SW 1271 (cell line): ENCODE results near the gene NOX4.
"Not testable (repeated sequence)": the region's sequence is repeated elsewhere in the genome, so short reads cannot be mapped to it uniquely, and the experiment has no call there.

Experiments used
- DNase-seq, 2 experiments: peaks; one replicate each; lab custom pipeline; 2025; lab: John Stamatoyannopoulos, UW

The NOX4 gene

GRCh38 chr11:89379976-89380771 is 111.0 kb downstream of the NOX4 start:
- peak; percentile 12 to 38 for DNase-seq

DNA sequence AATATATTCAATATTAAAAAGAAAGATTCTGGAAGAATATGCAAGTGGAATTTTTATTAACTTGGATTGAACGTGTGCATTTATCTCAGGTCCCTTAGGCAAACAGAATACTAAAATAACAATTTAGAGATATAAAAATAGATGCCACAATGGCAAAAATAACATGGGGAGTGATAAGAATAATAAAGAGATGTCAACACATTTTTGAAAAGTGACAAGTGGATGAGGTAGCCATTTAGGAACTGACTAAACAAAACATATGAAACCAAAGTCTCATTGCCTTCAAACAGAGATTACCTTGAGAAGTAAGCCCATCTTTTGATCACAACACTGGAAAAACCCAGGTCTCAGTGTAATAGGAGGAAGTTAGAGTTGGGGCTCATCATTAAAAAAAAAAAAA is 112.2 kb downstream of the NOX4 start:
- not testable (repeated sequence) for DNase-seq

DNA sequence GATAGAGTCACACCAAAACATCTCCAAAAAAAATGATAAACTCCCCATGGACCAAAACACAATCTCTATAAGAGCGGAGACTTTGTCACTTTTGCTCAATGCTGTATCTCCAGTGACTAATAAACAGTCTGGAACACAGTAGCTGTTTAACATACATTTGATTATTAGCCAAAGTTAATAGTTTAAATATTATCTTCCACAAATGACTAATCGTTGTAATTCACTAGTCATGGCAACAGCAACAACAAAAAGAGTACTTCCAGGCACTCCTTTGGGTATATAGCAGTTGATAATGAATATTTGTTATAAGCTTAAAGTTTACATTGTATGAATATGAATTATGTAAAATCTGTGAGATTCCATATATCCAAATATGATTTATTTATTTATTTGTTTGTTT is 121.8 kb downstream of the NOX4 start:
- not testable (repeated sequence) for DNase-seq

DNA sequence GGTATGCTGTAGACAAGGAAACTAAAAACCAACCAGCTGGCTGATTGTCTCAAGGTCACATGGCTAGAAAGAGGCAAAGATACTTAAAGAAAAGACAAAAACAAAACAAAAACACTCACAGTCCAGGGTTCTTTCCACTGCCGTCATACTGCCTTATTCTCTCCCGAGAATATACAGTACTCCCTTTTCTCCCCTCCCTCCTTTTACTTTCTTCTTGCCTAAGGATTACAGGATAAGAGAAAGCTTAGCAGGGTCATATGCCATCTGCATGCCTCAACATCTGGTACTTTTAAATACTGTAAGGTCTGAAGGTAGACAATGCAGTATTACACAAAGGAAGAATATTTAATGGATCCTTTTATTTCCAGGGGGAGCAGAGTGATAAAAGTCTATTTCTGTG is 126.3 kb downstream of the NOX4 start:
- DNase-seq: not testable (repeated sequence)

GRCh38 chr11:89361734-89362133 is 129.4 kb downstream of the NOX4 start:
- DNase-seq: no peak

DNA sequence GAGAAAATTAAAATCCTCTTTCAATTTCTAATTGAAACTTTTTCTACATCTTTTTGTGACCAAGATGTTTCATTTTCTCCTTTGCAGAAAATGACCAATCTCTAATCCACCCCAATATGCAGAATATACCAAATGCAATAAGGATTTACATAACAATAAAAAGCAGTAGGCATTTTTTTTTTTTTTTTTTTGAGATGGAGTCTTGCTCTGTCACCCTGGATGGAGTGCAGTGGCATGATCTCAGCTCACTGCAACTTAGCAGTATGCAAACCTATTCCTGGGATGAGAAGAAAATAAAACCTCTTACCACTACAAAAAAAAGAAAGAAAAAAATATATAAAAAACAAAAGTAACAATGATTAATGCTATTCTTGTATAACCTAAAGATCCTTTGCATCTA is 132.0 kb downstream of the NOX4 start:
- DNase-seq: not testable (repeated sequence)

GRCh38 chr11:89358761-89359160 is 132.4 kb downstream of the NOX4 start:
- no peak for DNase-seq

DNA sequence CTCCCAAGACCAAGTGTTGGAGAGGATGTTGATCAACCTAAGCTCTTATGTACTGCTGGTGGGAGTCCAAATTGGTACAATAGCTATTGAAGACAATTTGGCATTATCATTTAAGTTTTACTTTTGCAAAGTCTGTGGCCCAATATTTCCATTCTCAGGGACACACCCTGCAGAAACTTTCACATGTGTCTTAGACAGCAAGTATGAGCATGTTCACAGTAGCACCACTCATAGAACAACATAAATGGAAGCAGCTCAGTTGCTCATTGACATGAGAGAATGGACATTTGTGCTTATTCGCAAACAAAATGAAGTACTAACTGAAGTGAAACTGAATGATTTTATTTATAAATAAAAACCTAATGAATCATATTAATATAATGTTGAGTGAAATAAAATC is 135.5 kb downstream of the NOX4 start:
- DNase-seq: no peak

GRCh38 chr11:89354513-89354912 is 136.7 kb downstream of the NOX4 start:
- not testable (repeated sequence) for DNase-seq

DNA sequence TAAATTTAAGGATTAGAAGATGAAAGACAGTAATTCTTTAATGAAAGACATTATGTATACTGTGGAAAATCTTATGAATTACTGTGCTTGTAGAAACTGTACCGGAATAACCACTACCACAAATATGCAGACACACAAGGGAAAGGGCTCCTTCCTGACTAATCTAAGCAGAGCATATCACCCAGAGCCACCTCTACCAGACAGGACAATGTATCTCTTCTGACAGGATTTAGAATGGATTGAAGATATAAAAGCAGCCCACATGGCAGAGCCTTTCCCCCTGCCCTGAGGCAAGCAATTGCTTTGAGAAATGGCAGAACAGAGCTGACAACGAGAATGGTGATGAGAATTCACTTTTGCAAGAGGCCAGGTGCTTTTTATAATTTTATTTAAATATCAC is 144.1 kb downstream of the NOX4 start:
- DNase-seq: no peak

GRCh38 chr11:89346601-89347000 is 144.6 kb downstream of the NOX4 start:
- DNase-seq: no peak

DNA sequence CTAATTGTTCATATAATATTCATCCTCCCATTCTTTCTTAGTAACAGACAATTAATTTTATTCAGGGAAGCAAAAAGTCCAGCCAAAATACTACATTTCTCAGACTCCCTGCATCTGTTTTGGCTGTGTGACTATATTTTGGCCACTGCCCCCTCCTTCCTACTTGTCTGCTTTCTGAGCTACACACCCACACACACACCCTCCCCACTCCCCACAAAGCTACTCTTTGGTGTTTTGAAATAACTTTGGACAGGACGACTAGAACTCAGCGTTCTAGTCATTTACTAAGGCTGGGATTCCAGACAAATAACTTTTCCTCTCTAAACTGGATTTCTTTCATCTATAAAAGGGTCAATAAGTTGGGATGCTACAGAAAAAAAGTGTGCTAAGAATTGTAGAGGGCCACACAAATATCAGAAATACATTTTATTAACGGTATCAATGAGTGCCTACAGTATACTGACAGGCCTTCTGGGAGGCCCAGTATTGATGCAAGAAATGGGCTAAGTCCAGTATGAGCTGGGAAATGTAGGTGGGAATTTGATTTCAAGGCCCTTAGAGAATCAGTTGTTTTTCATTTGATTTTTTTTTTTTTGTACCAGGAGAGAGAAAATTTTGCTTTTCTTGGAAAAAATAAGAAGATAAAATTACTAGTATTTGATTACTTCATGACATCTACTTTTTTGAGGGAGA is 148.1 kb downstream of the NOX4 start:
- not testable (repeated sequence) for DNase-seq

DNA sequence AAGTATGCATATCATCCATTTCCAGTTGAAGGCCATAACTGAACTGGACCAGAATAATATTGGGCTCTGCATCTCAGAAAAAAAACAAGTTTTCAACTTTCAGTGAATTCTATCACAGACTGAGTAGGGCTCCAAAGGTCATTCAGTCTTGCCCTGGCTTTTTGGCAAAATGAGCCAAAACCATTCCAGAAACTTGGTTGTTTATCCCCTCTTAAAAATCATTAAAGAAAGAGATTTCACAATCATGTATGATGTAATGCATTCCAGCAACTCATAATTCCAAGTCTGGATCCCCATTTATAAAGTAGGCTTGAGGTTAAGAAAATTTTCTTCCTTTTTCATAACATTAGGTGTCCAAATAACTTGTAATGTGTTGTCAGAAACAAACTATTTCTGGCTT is 150.7 kb downstream of the NOX4 start:
- DNase-seq: not testable (repeated sequence)

- not testable (repeated sequence) for DNase-seq
These were observed 153.1 kb downstream of the NOX4 start for GRCh38 chr11:89338073-89338472.

DNA sequence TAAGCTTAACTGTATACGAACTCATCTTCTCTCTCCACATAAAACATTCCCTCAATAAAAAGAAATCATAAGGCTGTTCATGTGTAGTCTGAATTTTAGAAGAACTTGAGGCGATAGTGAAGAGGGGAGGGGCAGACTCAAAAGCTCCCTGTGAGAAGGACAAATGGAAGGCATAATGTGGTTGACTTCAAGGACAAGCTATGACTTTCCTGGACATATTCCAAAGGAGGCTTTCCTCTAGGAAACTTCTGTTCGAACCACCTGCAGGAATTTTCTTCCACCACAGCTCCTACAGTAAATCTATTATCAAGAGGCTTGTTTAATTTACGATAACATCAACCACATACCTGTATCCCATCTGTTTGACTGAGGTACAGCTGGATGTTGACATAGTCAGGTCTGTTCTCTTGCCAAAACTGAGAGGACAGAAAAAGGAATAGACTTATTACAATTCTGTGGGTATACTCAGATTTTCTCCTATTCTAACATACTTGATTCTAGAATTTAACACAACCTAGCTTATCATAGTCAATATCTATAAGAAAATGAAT is 154.0 kb downstream of the NOX4 start:
- DNase-seq: not testable (repeated sequence)

DNA sequence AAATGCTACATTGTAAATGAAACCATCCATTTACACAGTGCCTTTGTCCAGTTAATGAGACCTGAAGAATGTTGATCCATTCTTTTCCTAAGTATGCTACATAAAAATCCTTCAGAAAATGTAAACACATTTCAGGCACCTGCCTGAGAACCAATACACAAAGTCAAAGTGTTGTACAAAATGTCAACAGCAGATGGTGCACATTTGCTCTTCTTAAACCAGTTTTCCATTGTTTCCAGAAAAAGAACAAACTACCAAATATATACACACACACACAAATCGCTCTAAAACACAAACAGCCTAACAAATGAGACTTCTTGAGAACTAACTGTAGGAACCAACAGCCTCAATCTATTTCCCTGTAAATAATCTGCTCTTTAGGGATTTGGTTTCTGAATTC is 157.5 kb downstream of the NOX4 start:
- peak in 1 of 2 experiments; percentile 26 for DNase-seq

DNA sequence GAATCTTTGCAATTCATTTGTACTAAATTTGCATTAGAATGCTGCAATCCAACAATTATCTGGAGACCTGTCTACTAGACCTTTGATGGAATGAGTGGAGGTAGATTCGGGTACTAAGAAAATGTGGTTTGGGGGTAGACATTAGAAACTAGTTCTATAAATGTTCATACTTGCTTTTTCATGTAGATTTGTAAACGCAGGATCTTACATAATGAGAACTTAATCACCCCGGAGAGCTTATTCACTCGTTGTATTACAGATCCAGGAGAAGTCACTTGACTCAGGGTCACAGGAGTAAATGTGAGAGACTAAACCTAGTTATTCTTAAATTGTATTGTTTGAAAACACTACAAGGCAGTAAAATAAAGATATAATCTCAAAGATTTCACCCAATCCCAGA is 159.2 kb downstream of the NOX4 start:
- not testable (repeated sequence) for DNase-seq

DNA sequence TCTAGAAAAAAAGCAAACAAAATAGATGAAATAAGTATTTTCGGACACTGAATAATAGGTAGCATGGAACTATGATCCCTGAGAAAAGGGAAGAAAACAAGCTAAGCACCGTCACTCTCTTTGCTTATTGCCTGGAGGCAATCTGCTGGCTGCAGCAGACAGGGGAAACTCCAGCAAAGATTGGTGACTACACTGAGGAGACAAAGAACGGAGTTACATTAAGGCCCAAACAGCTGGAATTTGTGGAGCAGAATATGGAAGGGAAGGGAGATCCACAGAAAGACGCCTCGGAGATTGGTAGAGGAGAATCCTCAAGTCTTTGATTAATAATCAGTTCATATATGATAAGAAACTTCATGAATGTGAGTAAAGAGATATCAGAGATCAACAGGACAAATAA is 163.3 kb downstream of the NOX4 start:
- no peak for DNase-seq

- no peak for DNase-seq
These were observed 169.8 kb downstream of the NOX4 start for GRCh38 chr11:89321401-89321800.

- DNase-seq: not testable (repeated sequence)
These were observed 180.6 kb downstream of the NOX4 start for GRCh38 chr11:89310607-89311006.

- not testable (repeated sequence) for DNase-seq
These were observed 181.7 kb downstream of the NOX4 start for GRCh38 chr11:89309321-89309985.

DNA sequence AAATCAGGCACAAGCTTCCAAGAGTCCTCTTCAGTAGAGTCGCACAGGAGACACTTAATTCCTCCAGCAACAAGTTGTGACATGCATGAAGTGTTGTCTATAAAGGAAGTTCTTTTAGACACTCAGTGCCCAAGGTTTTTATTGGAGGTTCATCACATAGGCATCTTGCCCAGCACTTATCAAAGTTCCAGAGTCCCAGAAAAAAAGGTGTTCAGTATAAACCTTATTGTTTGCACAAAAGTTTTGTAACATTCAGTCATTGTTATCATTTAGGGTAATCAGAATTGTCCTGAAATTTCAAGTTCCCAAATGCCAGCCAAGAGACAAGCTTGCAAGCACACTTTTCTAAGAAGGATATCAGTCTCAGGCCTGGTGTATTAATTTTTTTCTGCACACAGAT is 182.9 kb downstream of the NOX4 start:
- not testable (repeated sequence) for DNase-seq
